Activated T-cell treated with anti-CD3 and anti-CD28 coated beads for 24 hours (primary cell): Measurements from ENCODE around the gene FLT3.
"Not testable (repeated sequence)": the region's sequence is repeated elsewhere in the genome, so short reads cannot be mapped to it uniquely, and the experiment has no call there.

ENCODE experiments used
- DNase-seq: peaks from one replicate; pipeline ENCODE4 v3.0.0-alpha.2; 2020; ENCODE audit warnings: low read depth

Gene FLT3

DNA sequence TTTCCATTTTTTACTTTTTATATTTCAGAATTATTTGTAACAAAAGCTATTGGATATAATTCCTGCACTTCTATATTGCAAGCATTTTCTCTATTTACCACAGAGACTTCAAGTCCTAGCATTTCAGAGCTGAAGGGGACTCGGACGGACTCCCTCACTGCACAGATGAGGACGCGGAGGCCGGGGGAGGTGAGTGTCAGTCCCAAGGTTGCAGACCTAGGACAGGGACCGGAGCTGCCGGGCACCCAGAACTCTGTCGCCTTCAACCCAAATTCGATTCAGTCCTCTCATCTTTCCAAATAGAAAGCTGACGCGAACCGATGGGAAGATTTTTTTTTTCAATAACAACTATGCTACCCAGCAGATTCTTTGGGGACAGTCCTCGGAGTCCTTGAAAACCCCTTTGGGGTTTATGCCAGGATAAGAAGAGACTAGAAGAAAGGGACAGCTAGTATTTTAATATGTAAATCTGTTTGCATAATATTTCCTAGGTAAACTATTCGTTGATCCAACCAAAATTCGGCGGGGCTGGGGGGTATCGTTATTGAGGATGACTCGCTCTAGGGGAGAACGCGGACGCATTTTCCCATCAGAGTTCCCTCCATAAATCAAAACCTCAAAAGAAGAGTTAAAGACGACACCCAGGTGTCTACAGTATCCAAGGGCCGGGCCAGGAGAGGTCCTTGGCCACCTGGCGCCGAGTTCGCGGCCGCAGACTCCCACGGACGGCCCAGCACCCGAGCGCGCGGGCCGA, 803 bp downstream of the FLT3 start:
- no peak for DNase-seq

DNA sequence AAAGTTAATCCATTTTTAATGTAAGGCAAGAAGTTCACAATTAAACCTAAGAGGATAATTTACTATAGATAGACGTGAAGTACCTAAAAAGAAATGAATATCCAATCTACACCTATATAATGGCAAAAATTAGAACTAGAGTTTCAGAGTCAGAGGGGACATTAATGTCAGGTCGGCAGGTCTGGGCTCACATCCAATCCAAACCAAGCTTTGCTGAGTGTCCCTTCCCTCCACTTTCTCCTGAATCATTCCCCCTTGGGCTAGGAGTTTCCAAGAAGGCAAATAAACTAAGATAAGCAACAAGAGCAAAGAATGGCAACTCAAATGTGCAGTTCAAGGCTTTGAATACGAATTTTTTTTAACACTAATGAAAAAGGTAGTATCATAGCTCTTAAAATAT, 2.9 kb downstream of the FLT3 start:
- DNase-seq, result no peak

- no peak for DNase-seq
Measured at GRCh38 chr13:28094306-28094705, 6.1 kb downstream of the FLT3 start.

GRCh38 chr13:28093881-28094280, 6.5 kb downstream of the FLT3 start:
- DNase-seq, result no peak

DNA sequence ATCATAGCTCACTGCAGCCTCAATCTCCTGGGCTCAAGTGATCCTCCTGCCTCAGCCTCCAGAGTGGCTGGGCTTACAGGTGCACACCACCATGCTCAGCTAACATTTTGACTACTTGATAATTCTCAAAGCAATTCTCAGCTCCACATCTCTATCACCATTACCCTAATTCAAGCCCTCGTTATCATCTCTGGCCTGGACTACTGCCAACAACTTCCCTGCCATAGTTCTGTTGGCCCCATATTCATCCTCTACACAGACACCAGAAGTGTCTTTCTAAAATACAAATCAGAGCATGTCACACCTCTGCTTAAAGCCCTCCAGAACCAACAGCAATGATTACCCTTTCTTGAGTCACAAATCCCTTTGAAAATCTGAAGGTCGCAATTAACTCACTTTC, 7.9 kb downstream of the FLT3 start:
- no peak for DNase-seq

- no peak for DNase-seq
Measured at GRCh38 chr13:28089065-28089464, 11.3 kb downstream of the FLT3 start.

- DNase-seq, result not testable (repeated sequence)
Measured at GRCh38 chr13:28077820-28078219, 22.6 kb downstream of the FLT3 start.

DNA sequence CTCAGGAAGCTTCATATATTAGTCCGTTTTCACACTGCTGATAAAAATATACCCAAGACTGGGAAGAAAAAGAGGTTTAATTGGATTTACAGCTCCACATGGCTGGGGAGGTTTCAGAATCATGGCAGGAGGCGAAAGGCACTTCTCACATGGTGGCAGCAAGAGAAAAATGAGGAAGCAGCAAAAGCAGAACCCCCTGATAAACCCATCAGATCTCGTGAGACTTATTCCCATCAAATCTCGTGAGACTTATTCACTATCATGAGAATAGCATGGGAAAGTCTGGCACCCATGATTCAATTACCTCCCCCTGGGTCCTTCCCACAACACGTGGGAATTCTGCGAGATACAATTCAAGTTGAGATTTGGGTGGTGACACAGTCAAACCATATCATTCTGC, 23.1 kb downstream of the FLT3 start:
- no peak for DNase-seq

- DNase-seq, result no peak
Measured at GRCh38 chr13:28071424-28071823, 29.0 kb downstream of the FLT3 start.

DNA sequence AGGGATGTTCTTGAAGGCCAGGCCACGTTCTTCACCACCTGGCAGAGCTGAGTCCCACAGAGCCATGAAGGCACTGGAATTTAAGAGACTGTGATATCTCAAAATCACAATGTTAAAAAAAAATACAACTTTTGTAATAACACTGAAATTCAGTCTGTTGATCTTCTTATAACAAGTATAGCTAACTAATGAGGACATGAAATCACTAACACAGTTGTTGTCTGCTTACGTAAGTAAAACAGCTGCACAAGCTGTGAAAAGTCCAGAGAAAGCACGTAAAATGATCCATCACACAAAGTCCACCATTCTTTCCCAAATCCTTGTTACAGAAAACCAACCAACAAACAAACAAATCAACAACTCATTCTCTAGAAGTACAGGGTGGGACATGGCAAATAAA, 32.9 kb downstream of the FLT3 start:
- no peak for DNase-seq

GRCh38 chr13:28058866-28059613, 41.3 kb downstream of the FLT3 start:
- DNase-seq, result no peak

- DNase-seq, result no peak
Measured at GRCh38 chr13:28056970-28057712, 43.2 kb downstream of the FLT3 start.

DNA sequence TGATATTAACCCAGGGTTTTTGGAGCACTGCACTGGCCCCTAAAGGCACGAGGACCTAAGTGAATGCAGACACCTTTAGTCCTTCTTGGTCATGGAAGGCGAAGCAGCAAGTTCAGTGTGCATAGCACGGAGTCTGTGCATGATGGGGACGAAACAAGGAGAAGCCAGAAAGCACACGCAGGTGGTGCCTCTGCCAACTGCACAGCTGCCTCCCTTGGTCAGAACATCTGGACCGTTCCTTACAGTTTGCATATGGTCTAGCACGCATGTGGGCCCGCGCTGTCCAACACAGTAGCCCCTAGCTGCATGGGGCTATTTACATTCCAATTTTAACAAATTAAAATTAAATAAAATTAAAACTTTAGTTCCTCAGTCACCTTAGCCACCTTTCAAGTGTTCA, 44.0 kb downstream of the FLT3 start:
- DNase-seq, result no peak

GRCh38 chr13:28055357-28055756, 45.0 kb downstream of the FLT3 start:
- no peak for DNase-seq

GRCh38 chr13:28052945-28053344, 47.4 kb downstream of the FLT3 start:
- no peak for DNase-seq

GRCh38 chr13:28049880-28050875, 50.2 kb downstream of the FLT3 start:
- DNase-seq, result no peak

DNA sequence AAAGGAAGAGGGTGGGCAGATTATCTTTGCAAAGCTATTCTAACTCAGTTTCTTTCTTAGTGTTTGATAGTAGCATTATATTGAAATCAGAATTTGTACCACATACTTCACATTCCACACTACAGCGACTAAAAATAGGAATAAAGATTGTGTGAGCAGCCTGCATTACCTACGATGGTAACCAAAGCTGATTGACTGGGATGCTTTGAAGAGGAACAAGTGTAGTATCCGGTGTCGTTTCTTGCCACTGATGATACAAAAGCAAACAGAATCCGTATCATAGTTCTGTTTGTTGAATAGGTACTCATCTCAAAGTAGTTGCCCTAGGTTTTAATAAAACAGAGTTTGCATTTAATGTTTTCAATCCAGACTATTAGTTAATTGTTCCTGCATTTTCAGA, 51.2 kb downstream of the FLT3 start:
- DNase-seq, result no peak

- DNase-seq, result no peak
Measured at GRCh38 chr13:28048768-28049167, 51.6 kb downstream of the FLT3 start.

DNA sequence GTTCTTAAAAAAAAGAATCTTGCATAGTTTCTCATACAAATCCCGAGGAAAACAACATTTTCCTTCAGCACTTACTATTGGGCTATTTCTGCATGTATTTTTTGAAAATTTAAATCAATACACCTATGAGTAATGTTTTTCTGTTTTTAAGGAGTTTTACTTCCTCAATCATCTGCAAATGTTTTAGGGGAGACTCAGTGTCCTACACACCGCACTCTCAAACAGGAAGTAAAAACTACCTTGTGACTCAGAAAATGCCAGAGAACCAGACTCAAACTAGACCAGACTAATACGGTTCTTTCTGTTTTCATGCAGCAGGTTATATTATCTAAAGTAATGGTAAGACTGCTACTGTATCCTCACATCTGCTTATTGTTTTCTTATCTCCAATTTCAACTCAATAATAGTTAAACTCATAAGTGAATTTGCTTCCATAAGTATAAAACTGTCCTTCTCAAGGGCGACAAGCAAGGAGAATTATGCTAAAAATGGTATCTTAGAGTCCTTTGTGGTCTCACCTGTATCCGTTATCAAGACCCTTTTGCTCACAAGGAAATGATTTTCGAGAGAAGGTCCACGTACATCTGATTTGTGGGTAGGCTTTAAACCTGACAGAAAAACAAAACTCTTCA, 52.5 kb downstream of the FLT3 start:
- no peak for DNase-seq

- DNase-seq, result no peak
Measured at GRCh38 chr13:28046981-28047380, 53.4 kb downstream of the FLT3 start.

GRCh38 chr13:28045861-28046260, 54.5 kb downstream of the FLT3 start:
- no peak for DNase-seq
